HG03103 (cell line): ENCODE measurements around the gene FOLR2.
"Not testable (repeated sequence)": the region's sequence is repeated elsewhere in the genome, so short reads cannot be mapped to it uniquely, and the experiment has no call there.

Experiments
- ATAC-seq: cut with Tn5 transposase; IDR thresholded peaks from one replicate; pipeline ENCODE4 v1.9.1; 2021; ENCODE audit warnings: low read depth; ENCODE audit not compliant: unreplicated experiment

The FOLR2 gene

GRCh38 chr11:72204886-72205285 is 11.7 kb upstream of the FOLR2 start:
- no peak for ATAC-seq

- not testable (repeated sequence) for ATAC-seq
Observed at GRCh38 chr11:72206794-72207193, 9.8 kb upstream of the FOLR2 start.

DNA sequence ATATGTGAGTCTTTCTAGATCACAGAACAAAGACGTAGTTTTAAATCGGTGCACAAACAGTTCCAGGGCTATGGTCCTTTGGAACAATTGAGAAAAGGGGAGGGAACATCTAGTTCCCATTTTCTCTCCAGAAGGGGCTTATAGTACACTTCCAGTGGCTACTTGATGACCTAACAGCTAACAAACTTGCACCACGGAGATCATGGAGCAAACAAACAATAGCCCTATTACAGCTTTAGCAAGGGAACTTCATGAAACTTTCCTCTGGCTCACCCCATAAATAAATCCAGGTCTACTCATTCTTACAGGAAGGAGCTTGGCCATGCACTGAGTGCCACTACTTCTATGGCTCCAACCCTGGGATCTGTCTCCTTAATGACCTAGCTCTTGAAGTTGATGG is 8.3 kb upstream of the FOLR2 start:
- no peak for ATAC-seq

GRCh38 chr11:72209101-72209500 is 7.5 kb upstream of the FOLR2 start:
- no peak for ATAC-seq

DNA sequence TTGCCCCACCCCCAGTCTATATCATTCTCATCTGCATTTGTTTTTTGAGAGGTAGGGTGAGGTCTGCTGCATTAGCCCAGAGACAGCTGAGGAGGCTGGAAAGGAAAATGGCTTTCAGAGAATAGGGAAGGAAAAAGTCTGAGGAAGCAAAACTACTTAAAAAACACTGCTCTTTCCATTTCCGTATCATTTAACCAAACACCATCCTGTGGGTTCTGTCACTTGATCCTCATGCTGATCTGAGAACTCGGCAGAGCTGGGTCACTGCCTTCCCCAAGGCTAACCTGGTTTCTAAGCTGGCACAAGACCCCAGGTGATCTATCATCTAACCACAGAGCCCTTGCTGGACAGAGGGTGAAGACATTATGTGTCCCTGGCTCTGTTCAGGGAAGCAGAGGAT is 1.2 kb downstream of the FOLR2 start:
- no peak for ATAC-seq

GRCh38 chr11:72218251-72218745 is 1.7 kb downstream of the FOLR2 start:
- no peak for ATAC-seq

- no peak for ATAC-seq
Observed at GRCh38 chr11:72220696-72221363, 4.2 kb downstream of the FOLR2 start.

GRCh38 chr11:72221386-72222075 is 4.9 kb downstream of the FOLR2 start:
- ATAC-seq = no peak

DNA sequence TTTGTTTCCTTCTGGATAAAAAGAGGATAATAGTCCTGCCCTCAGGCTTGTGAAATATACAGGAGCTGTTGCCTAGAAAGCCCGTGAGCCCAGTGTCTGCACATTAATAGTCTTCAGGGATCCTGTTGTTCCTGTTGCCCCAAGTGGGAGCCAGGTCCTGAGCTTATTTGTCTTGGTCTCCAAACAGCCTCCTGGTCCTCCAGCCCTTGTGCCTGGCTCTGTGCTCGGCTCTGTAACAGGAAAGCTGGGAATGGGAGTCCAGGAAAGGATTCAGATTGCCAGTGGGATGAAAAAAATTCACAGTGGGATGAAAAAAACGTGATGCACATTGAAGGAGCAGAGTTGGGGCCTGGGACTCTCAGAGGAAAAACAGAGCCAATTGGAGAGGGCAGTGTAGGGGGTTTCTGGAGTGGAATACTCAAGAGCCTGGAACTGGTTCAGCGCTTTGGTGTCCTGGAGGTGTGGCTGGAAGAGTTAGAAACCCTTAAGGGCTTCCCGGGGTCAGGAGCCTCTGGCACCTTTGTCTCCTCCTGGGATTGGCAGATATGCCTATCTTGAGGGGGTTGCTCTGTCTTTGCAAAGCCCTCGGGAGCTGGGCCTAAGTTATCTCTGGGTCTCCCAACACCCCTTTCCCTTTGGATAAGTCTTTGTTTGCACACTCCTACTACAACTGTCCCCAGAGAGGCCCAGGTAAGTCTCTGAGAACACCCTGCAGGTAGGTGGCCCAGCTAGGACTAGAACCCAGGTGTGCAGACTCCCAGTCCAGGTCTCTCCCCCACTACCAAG is 5.7 kb downstream of the FOLR2 start:
- no peak for ATAC-seq

GRCh38 chr11:72222907-72223614 is 6.5 kb downstream of the FOLR2 start:
- peak; percentile 58 for ATAC-seq

- ATAC-seq = peak; percentile 33
Observed at GRCh38 chr11:72223615-72224563, 7.3 kb downstream of the FOLR2 start.

DNA sequence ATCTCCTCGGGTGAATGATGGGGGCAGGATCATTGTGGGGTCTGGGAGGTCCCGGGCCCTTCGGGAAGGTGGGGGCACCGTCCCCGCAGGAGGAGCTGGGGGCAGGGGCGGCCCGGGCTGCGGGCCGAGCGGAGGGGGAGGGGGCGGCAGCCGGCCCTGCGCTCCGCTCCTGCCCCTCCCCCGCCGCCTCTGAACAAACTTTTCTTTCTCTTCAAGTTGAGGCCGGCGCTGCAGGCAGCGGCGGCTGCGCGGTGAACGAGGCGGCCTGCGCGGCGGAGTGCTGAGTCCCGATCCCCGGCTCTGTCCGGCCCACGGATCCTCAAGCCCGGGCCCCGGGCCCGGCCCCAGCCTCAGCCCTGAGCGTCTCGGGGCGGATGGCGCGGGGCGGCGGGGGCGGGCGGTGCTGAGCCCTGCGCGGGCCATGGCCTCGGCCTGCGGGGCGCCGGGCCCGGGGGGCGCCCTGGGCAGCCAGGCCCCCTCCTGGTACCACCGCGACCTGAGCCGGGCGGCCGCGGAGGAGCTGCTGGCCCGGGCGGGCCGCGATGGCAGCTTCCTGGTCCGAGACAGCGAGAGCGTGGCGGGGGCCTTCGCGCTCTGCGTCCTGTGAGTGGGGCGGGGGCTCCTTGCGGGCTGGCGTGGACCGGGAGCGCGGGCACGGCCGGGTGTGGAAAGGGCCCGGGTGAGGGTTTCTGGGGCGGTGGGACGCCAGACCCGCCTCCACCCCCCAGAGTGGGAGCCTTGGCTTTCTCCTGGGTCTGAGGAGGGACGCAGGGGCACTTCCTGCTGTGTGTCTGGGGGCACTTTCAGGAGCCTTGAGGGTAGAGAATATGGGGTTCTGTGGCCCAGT is 8.2 kb downstream of the FOLR2 start, which contains the start of gene INPPL1:
Gene INPPL1 (plus strand): TSS at position 204 of the 847 bp plus-strand sequence. CDS start 218 bp downstream, at position 422.
- no peak for ATAC-seq

- ATAC-seq = no peak
Observed at GRCh38 chr11:72225411-72225951, 8.9 kb downstream of the FOLR2 start.

DNA sequence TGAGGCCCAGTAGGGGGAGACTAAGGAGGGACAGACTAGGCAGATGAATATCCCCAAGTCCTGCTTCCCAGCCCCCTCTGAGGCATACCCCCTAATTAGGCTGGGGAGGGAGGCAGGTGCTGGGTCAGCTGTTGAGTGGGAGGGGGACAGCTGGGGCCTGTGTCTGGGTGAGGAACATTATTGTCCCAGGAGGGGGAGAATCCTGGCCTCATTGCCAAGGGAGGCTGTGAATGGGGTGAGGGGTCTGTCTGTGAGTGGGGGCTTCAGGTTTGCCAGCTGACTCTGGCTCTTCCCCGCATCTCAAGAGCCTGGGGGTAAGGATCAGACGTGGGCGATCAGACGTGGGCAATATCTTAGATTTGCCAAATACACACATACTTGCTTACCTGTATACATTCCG is 10.1 kb downstream of the FOLR2 start:
- no peak for ATAC-seq

DNA sequence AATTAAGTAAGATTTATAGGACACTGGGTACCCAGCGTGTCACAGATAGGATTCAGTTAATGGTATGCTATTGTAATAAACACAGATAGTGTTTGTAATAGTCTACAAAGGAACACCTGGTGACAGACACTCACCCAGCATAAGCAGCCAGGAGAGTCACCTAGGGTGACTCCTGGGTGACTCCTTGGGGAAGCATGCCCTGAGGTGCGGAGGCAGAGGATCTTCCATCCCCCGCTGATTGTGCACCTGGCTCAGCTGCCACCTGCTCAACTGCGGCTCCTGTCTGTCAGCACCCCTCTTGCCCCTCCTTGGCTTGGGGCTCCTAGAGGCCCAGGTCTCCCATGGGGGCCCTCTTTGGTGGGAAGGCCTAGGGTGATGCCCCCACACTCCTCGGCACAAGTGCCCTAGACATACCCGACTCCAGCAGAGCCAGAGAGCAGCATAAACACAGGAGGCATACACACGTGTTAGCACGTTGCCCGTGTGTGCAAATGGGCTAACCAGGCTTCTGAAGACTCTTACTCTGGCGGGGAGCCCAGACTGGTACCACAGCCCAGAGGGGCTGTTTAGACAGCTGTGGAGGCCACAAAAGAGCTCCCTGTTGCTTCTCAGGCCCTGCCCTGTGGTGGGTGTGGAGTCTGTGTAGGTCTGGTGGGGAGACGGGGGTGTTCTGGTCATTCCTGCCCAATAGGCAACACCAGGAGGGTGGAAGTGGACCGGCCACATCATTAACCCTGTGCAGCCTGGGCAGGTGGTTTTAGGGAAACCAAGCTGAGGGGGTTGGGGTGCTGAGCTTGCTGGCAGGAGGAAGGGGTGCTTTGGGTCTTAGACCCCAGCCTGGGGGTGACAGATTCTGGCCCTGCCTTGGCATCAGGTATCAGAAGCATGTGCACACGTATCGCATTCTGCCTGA is 11.0 kb downstream of the FOLR2 start:
- ATAC-seq = no peak

- no peak for ATAC-seq
Observed at GRCh38 chr11:72228229-72228843, 11.7 kb downstream of the FOLR2 start.

DNA sequence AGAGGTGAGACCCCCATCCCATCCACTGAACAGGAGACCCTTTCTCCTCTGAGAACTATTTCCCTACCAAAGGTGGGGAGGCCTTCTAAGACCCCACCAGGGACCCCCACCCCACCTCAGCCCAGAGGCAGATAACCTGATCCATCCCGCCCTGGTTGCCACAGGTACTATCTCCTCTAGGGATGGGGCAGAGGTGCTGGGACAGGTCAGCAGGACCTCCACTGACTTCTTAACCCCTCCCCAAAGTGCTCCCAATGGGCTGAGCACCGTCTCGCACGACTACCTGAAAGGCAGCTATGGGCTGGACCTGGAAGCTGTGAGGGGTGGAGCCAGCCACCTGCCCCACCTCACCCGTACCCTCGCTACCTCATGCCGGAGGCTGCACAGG is 12.2 kb downstream of the FOLR2 start:
- no peak for ATAC-seq
